H1 (cell line): ENCODE data around the gene TMEM108. TPM values are rescaled to one million over a fixed set of nuclear protein-coding genes. Genes with fewer than 3 reads are reported as not detected.

Source experiments
- CTCF ChIA-PET: fragments of 300-600 bp; sonication (Branson Sonifier 250); formaldehyde crosslinking; loops from one replicate; lab custom pipeline; 2021; ENCODE audit not compliant: partially characterized antibody; lab: Charles Lee
- POLR2A ChIA-PET: fragments of 300-600 bp; sonication (Branson Sonifier 250); formaldehyde crosslinking; loops from one replicate; lab custom pipeline; 2021; ENCODE audit warnings: inconsistent platforms; ENCODE audit not compliant: partially characterized antibody; lab: Charles Lee
- DNase-seq, 2 experiments: peaks; one replicate each; pipeline versions ENCODE4 v3.0.0 to v3.0.0-alpha.2; 2010 to 2022; ENCODE audit warnings: low spot score in 2 of 2, low read depth in 1 of 2, mixed read lengths in 1 of 2
- FAIRE-seq: peaks from 2 replicates; lab custom pipeline; 2011; peaks lifted over from hg19 to GRCh38; lab: Jason Lieb, UNC
- H2AFZ ChIP-seq: 2 replicates; pipeline ENCODE4 v1.8.1; 2012; ENCODE audit warnings: low read length, inconsistent platforms
- H2AK5ac ChIP-seq: 2 replicates; pipeline ENCODE4 v1.6.1; 2013; ENCODE audit warnings: low read depth, low read length
- H2BK120ac ChIP-seq: replicated peaks from 2 replicates; pipeline ENCODE3; 2013; ENCODE audit warnings: low read depth, low read length, inconsistent platforms
- H2BK12ac ChIP-seq: 2 replicates; pipeline ENCODE4 v1.6.1; 2013; ENCODE audit warnings: low read depth, low read length
- H2BK15ac ChIP-seq: 2 replicates; pipeline ENCODE4 v1.6.1; 2013; ENCODE audit warnings: low read length
- H2BK20ac ChIP-seq: 2 replicates; pipeline ENCODE4 v1.6.1; 2013; ENCODE audit warnings: low read length
- H2BK5ac ChIP-seq: 2 replicates; pipeline ENCODE4 v1.6.1; 2013; ENCODE audit warnings: low read depth, low read length
- H3K14ac ChIP-seq: 2 replicates; pipeline ENCODE4 v1.6.1; 2013; ENCODE audit warnings: inconsistent platforms; ENCODE audit not compliant: insufficient read length
- H3K18ac ChIP-seq: 2 replicates; pipeline ENCODE4 v1.6.1; 2013; ENCODE audit warnings: low read length; ENCODE audit errors: extremely low read depth
- H3K23ac ChIP-seq: 2 replicates; pipeline ENCODE4 v1.6.1; 2013; ENCODE audit warnings: inconsistent platforms; ENCODE audit not compliant: insufficient read length
- H3K23me2 ChIP-seq: 2 replicates; pipeline ENCODE4 v1.6.1; 2013; ENCODE audit warnings: low read depth, low read length
- H3K27ac ChIP-seq: 2 replicates; pipeline ENCODE4 v1.6.1; 2011; ENCODE audit warnings: low read depth, low read length, inconsistent platforms
- H3K27me3 ChIP-seq, 4 experiments: replicated peaks in 1 of 4; 1 replicate in 1 of 4; 2 replicates in 3 of 4; pipeline versions ENCODE4 v1.6.1 to v1.8.1; 2011 to 2013; ENCODE audit warnings: low read length in 3 of 4, mild to moderate bottlenecking in 3 of 4, inconsistent platforms in 2 of 4, mixed read lengths in 2 of 4, moderate library complexity in 1 of 4; ENCODE audit not compliant: control insufficient read depth in 3 of 4, insufficient read depth in 3 of 4; ENCODE audit errors: extremely low read depth in 1 of 4
- H3K36me3 ChIP-seq, 4 experiments: 2 replicates each; pipeline versions ENCODE4 v1.6.1 to v1.8.1; 2011 to 2013; ENCODE audit warnings: mild to moderate bottlenecking in 4 of 4, low read length in 3 of 4, moderate library complexity in 2 of 4, control low read depth in 1 of 4, inconsistent platforms in 1 of 4; ENCODE audit not compliant: insufficient read depth in 4 of 4, control insufficient read depth in 2 of 4
- H3K4ac ChIP-seq: replicated peaks from 2 replicates; pipeline ENCODE3; 2013; ENCODE audit warnings: low read length, low read depth, mixed read lengths, inconsistent platforms; ENCODE audit not compliant: insufficient read length
- H3K4me1 ChIP-seq, 4 experiments: replicated peaks in 1 of 4; 1 replicate in 1 of 4; 2 replicates in 3 of 4; pipeline versions ENCODE4 v1.6.1 to v1.8.1; 2011 to 2013; ENCODE audit warnings: low read length in 3 of 4, inconsistent platforms in 2 of 4, mixed read lengths in 1 of 4; ENCODE audit not compliant: insufficient read depth in 4 of 4, control insufficient read depth in 3 of 4
- H3K4me2 ChIP-seq, 2 experiments: 2 replicates each; pipeline versions ENCODE4 v1.6.1 to v1.8.1; 2011 to 2013; ENCODE audit warnings: low read depth in 2 of 2, low read length in 2 of 2, control low read depth in 1 of 2, inconsistent platforms in 1 of 2, mild to moderate bottlenecking in 1 of 2; ENCODE audit not compliant: insufficient read depth in 1 of 2
- H3K4me3 ChIP-seq, 4 experiments: fragments of 200-600, 300-600 bp in 1 of 4; sonication (generic), shearing (Covaris generic), sonication (Bioruptor Twin) in 1 of 4; 2 replicates each; pipeline versions ENCODE4 v1.5.1 to v1.8.1; 2011 to 2016; ENCODE audit warnings: low read length in 4 of 4, low read depth in 3 of 4, control low read depth in 2 of 4, inconsistent platforms in 2 of 4, mild to moderate bottlenecking in 2 of 4, mixed read lengths in 1 of 4, moderate library complexity in 1 of 4; ENCODE audit not compliant: insufficient read depth in 2 of 4; ENCODE audit errors: extremely low read depth in 1 of 4
- H3K56ac ChIP-seq: replicated peaks from 2 replicates; pipeline ENCODE3; 2013; ENCODE audit warnings: low read depth, mild to moderate bottlenecking, mixed read lengths, low read length, inconsistent platforms; ENCODE audit not compliant: insufficient read length
- H3K79me1 ChIP-seq: 2 replicates; pipeline ENCODE4 v1.6.1; 2013; ENCODE audit warnings: low read depth, low read length, control low read depth
- H3K79me2 ChIP-seq, 2 experiments: 2 replicates each; pipeline versions ENCODE4 v1.6.1 to v1.8.1; 2012 to 2013; ENCODE audit warnings: low read length in 2 of 2, mild to moderate bottlenecking in 2 of 2, inconsistent platforms in 1 of 2; ENCODE audit not compliant: insufficient read depth in 2 of 2, control insufficient read depth in 1 of 2
- H3K9ac ChIP-seq, 4 experiments: replicated peaks in 1 of 4; 1 replicate in 1 of 4; 2 replicates in 3 of 4; pipeline versions ENCODE4 v1.6.1 to v1.8.1; 2011 to 2013; ENCODE audit warnings: low read depth in 3 of 4, low read length in 3 of 4, control low read depth in 2 of 4, mild to moderate bottlenecking in 2 of 4, moderate library complexity in 2 of 4, inconsistent platforms in 1 of 4; ENCODE audit errors: extremely low read depth in 1 of 4
- H3K9me3 ChIP-seq, 2 experiments: 2 replicates each; pipeline versions ENCODE4 v1.6.1 to v1.8.1; 2012 to 2013; ENCODE audit warnings: mild to moderate bottlenecking in 2 of 2, moderate library complexity in 2 of 2, control low read depth in 1 of 2, inconsistent platforms in 1 of 2, low read depth in 1 of 2, low read length in 1 of 2, mixed read lengths in 1 of 2; ENCODE audit not compliant: insufficient read depth in 2 of 2
- H4K20me1 ChIP-seq, 2 experiments: replicated peaks in 1 of 2; 2 replicates each; pipeline versions ENCODE3 to v1.8.1; 2011 to 2013; ENCODE audit warnings: inconsistent platforms in 2 of 2, low read length in 2 of 2, mild to moderate bottlenecking in 1 of 2; ENCODE audit not compliant: insufficient read depth in 2 of 2, control insufficient read depth in 1 of 2
- H4K5ac ChIP-seq: 2 replicates; pipeline ENCODE4 v1.6.1; 2013; ENCODE audit warnings: low read length, low read depth, mixed read lengths, inconsistent platforms; ENCODE audit not compliant: insufficient read length
- H4K8ac ChIP-seq: 2 replicates; pipeline ENCODE4 v1.8.0; 2013; ENCODE audit warnings: mild to moderate bottlenecking, moderate library complexity, low read length, inconsistent platforms; ENCODE audit not compliant: insufficient read depth; ENCODE audit errors: extremely low read depth
- H4K91ac ChIP-seq: replicated peaks from 2 replicates; pipeline ENCODE3; 2013; ENCODE audit warnings: low read length, mixed read lengths, inconsistent platforms; ENCODE audit not compliant: insufficient read length
- BACH1 ChIP-seq: IDR thresholded peaks from 2 replicates; pipeline ENCODE4 v1.6.1; 2012; ENCODE audit warnings: low read length, improper control_type of control experiment
- BCL11A ChIP-seq, 2 experiments: IDR thresholded peaks; one replicate each; pipeline ENCODE4 v1.6.1; 2011; ENCODE audit warnings: low read depth in 2 of 2, low read length in 2 of 2, mild to moderate bottlenecking in 2 of 2
- CHD1 ChIP-seq: IDR thresholded peaks from 2 replicates; pipeline ENCODE4 v1.6.1; 2012; ENCODE audit warnings: low read depth, low read length, improper control_type of control experiment
- CREB1 ChIP-seq: IDR thresholded peaks from 2 replicates; pipeline ENCODE4 v1.6.1; 2012; ENCODE audit warnings: inconsistent platforms
- MAFK ChIP-seq: IDR thresholded peaks from 2 replicates; pipeline ENCODE4 v1.6.1; 2012; ENCODE audit warnings: low read depth, mild to moderate bottlenecking, improper control_type of control experiment, low read length
- POLR2AphosphoS5 ChIP-seq: IDR thresholded peaks from 2 replicates; pipeline ENCODE4 v1.6.1; 2011; ENCODE audit warnings: low read depth, low read length
- SIRT6 ChIP-seq: IDR thresholded peaks from one replicate; pipeline ENCODE4 v1.7.1; 2012; ENCODE audit warnings: low read length, inconsistent platforms
- SP2 ChIP-seq: IDR thresholded peaks from 2 replicates; pipeline ENCODE4 v1.6.1; 2012; ENCODE audit warnings: mild to moderate bottlenecking, low read length, inconsistent platforms
- TBP ChIP-seq: IDR thresholded peaks from 2 replicates; pipeline ENCODE4 v1.6.1; 2011; ENCODE audit warnings: low read depth, low read length, improper control_type of control experiment
- YY1 ChIP-seq: IDR thresholded peaks from 2 replicates; pipeline ENCODE4 v1.6.1; 2011; ENCODE audit warnings: low read depth, mild to moderate bottlenecking, low read length
- WGBS, 2 experiments: shearing (Covaris generic) in 1 of 2; methylation state at CpG; one replicate each; pipeline versions ENCODE4 v1.1.6 to v1.1.7; 2013 to 2015; ENCODE audit warnings: low lambda C conversion rate in 2 of 2, mixed read lengths in 2 of 2, inconsistent platforms in 1 of 2, low coverage in 1 of 2, missing lambda C conversion rate in 1 of 2; ENCODE audit not compliant: insufficient replicate concordance in 2 of 2, insufficient coverage in 1 of 2, insufficient read length in 1 of 2; ENCODE audit errors: extremely low coverage in 1 of 2, missing lambda C conversion rate in 1 of 2; 5-methylcytosine and 5-hydroxymethylcytosine counted together
- polyA plus RNA-seq, 7 experiments: library from polyadenylated mRNA; depleted of rRNA in 3 of 7; stranded (reverse) in 5 of 7; unstranded in 2 of 7; fragments of >200 nt in 5 of 7; fragments of 200-250 nt in 2 of 7; gene quantifications; 1 replicate in 5 of 7; 2 replicates in 1 of 7; 4 replicates in 1 of 7; pipeline versions ENCODE4 v1.2.1 to v1.2.3, GENCODE V29; 2011 to 2013; ENCODE audit warnings: missing spikeins in 2 of 7, mixed read lengths in 2 of 7
- total RNA-seq: library from RNA; stranded (reverse); fragmentation: NEBNext Ultra II Directional; extraction: Animal tissue kit (Norgen Biotek cat#: 25700); gene quantifications from 2 replicates; pipeline ENCODE4 v1.2.1, GENCODE V29; 2021
- TF ChIP-seq, protein P1 (sequence below): IDR thresholded peaks from 2 replicates; pipeline ENCODE4 v1.6.1; 2011; ENCODE audit warnings: low read length, improper control_type of control experiment

TMEM108 gene
- total and polyA plus RNA-seq, 2 of the 8 experiments (the other 6 are each of a cell fraction or from before 2014, with no cell fraction given), result 14.3 to 16.2 TPM

DNA sequence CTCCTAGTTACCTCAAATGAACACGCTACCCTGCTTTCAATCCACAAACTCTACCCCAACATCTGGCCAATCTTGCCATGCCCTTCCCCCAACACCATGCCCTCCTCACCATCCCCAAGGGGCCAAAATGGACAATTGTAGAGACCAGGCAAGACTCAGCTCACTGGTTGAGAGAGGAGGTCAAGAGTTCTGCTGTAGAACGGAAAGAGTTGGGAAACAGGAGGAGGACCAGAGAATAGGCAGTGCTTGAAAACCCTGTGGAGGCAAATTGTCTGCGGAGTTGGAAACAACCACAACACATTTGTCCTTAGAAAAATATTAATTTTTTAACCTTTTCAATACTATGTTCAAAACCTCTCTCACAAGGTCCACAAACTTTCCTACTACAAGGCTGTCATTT lies 232.9 kb downstream of the TMEM108 start:
- no peak overlapping the region for H3K4me3 ChIP-seq
- POLR2A ChIA-PET, result no interaction called here
- TF ChIP-seq SP2 (no peak), POLR2AphosphoS5 (no peak), BCL11A (IDR thresholded peaks at IDR 0.05; ENCODE audit: low read depth in 2 of 2, low read length in 2 of 2) (no peak), BACH1 (no peak), CHD1 (no peak), MAFK (no peak), TBP (no peak), SIRT6 (no peak), YY1 (no peak), CREB1 (no peak)
- TF ChIP-seq, protein P1, sequence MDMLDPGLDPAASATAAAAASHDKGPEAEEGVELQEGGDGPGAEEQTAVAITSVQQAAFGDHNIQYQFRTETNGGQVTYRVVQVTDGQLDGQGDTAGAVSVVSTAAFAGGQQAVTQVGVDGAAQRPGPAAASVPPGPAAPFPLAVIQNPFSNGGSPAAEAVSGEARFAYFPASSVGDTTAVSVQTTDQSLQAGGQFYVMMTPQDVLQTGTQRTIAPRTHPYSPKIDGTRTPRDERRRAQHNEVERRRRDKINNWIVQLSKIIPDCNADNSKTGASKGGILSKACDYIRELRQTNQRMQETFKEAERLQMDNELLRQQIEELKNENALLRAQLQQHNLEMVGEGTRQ, result no peak

More for the DNA sequence above, 232.9 kb downstream of the TMEM108 start:
- Histone ChIP-seq H3K4me1 (peaks cover 2 to 4% (median 3%) of the 10 kb centered on the region in 4 experiments; a peak in 5 of 7 replicates), H3K9ac (no peak overlapping the region), H3K27me3 (no peaks in the 10 kb centered on the region), H4K20me1 (no peaks in the 10 kb centered on the region), H4K8ac (no peak overlapping the region), H3K4ac (peak overlapping the region; percentile 49), H3K79me1 (peaks cover 2% of the 10 kb centered on the region; the same call in 1 of the 2 replicates), H3K79me2 (no peaks in the 10 kb centered on the region), H4K5ac (no peak overlapping the region), H3K23me2 (peaks cover 2% of the 10 kb centered on the region; the same call in 1 of the 2 replicates), H3K36me3 (no peaks in the 10 kb centered on the region), H2BK120ac (no peak overlapping the region), H3K56ac (no peak overlapping the region), H2BK12ac (no peak overlapping the region), H2AK5ac (no peak overlapping the region; the same call in 1 of the 2 replicates), H2BK5ac (no peak overlapping the region), H2BK15ac (no peak overlapping the region), H3K27ac (no peak overlapping the region), H4K91ac (no peak overlapping the region), H3K4me2 (no peak overlapping the region), H3K14ac (no peak overlapping the region), H3K18ac (peak overlapping the region; percentile 24; the same call in 1 of the 2 replicates), H3K9me3 (no peaks in the 10 kb centered on the region), H2BK20ac (no peak overlapping the region), H2AFZ (no peak overlapping the region), H3K23ac (no peak overlapping the region)
- DNase-seq, result no peak
- WGBS, 2 experiments, result 87% methylated on average over 3 of the region's 3 CpGs; no CpG with 5 or more reads in 1 of the 2 experiments
- no peak for FAIRE-seq
- CTCF ChIA-PET, result interaction anchor here (0.9 to 2.3 kb wide), 4 partner anchors 20 to 540 kb away, joined by 3 to 6 read pairs (median 4); no protein-coding TSS in a partner anchor
